Gastroesophageal sphincter (tissue), 4 donors: Measurements from ENCODE around the gene LRRC42. TPM values are rescaled to one million over a fixed set of nuclear protein-coding genes. Genes with fewer than 3 reads are reported as not detected.

ENCODE experiments used
- ATAC-seq: fragments of 150-250 bp; one replicate; pipeline ENCODE4 v1.9.1; 2016; ENCODE audit warnings: mild to moderate bottlenecking, moderate library complexity
- H3K27ac ChIP-seq, 4 donors: fragments of 200-600 bp; sonication (generic) in 3 of 4; 1 replicate in 3 of 4; 2 replicates in 1 of 4; pipeline ENCODE4 v1.5.1; 2016 to 2019
- H3K27me3 ChIP-seq: fragments of 200-600 bp; sonication (generic); one replicate; pipeline ENCODE4 v1.5.1; 2019
- H3K36me3 ChIP-seq, 2 donors: fragments of 200-600 bp; sonication (generic); one replicate each; pipeline ENCODE4 v1.5.1; 2019; ENCODE audit warnings: control low read depth in 1 of 2
- H3K4me1 ChIP-seq, 3 donors: fragments of 200-600 bp; sonication (generic); 1 replicate in 2 of 3; 2 replicates in 1 of 3; pipeline ENCODE4 v1.5.1; 2016 to 2019; ENCODE audit warnings: control low read depth in 2 of 3
- H3K4me3 ChIP-seq, 2 donors: fragments of 200-600 bp; sonication (generic); one replicate each; pipeline ENCODE4 v1.5.1; 2019; ENCODE audit warnings: mild to moderate bottlenecking in 1 of 2, moderate library complexity in 1 of 2
- H3K9me3 ChIP-seq, 3 donors: fragments of 200-600 bp; sonication (generic); one replicate each; pipeline ENCODE4 v1.5.1; 2017 to 2019; ENCODE audit warnings: control low read depth in 2 of 3
- EP300 ChIP-seq: sonication (generic); formaldehyde crosslinking; IDR thresholded peaks from one replicate; pipeline ENCODE4 v1.6.1; 2017; ENCODE audit warnings: antibody characterized with exemption, mild to moderate bottlenecking
- POLR2A ChIP-seq, 2 donors: fragments of 450-650 bp; IDR thresholded peaks; one replicate each; pipeline ENCODE4 v1.6.1; 2017; ENCODE audit warnings: antibody characterized with exemption in 2 of 2, mild to moderate bottlenecking in 2 of 2, moderate library complexity in 1 of 2
- POLR2AphosphoS5 ChIP-seq: sonication (generic); formaldehyde crosslinking; IDR thresholded peaks from one replicate; pipeline ENCODE4 v1.6.1; 2017; ENCODE audit warnings: antibody characterized with exemption
- WGBS, 2 donors: methylation state at CpG; one replicate each; pipeline ENCODE4 v1.1.5; 2018; ENCODE audit warnings: low coverage in 1 of 2; 5-methylcytosine and 5-hydroxymethylcytosine counted together
- total RNA-seq, 4 donors: library from RNA; depleted of rRNA; stranded (reverse); fragments of >200 nt; gene quantifications; one replicate each; pipeline ENCODE4 v1.1.0, GENCODE V29; 2016
- TF ChIP-seq, protein P1 (sequence below), 4 experiments: fragments of 200-600 bp in 2 of 4; fragments of 450-650 bp in 2 of 4; sonication (generic) in 1 of 4; IDR thresholded peaks; one replicate each; pipeline ENCODE4 v1.5.1; 2017 to 2019; ENCODE audit warnings: antibody characterized with exemption in 4 of 4, mild to moderate bottlenecking in 2 of 4, moderate library complexity in 2 of 4

The LRRC42 gene, protein sequence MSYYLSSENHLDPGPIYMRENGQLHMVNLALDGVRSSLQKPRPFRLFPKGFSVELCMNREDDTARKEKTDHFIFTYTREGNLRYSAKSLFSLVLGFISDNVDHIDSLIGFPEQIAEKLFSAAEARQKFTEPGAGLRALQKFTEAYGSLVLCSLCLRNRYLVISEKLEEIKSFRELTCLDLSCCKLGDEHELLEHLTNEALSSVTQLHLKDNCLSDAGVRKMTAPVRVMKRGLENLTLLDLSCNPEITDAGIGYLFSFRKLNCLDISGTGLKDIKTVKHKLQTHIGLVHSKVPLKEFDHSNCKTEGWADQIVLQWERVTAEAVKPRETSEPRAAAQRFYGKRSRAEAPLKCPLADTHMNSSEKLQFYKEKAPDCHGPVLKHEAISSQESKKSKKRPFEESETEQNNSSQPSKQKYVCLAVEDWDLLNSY
- total RNA-seq, result 10 to 100 TPM; 19.6 to 31.4 (median 23.9) TPM

DNA sequence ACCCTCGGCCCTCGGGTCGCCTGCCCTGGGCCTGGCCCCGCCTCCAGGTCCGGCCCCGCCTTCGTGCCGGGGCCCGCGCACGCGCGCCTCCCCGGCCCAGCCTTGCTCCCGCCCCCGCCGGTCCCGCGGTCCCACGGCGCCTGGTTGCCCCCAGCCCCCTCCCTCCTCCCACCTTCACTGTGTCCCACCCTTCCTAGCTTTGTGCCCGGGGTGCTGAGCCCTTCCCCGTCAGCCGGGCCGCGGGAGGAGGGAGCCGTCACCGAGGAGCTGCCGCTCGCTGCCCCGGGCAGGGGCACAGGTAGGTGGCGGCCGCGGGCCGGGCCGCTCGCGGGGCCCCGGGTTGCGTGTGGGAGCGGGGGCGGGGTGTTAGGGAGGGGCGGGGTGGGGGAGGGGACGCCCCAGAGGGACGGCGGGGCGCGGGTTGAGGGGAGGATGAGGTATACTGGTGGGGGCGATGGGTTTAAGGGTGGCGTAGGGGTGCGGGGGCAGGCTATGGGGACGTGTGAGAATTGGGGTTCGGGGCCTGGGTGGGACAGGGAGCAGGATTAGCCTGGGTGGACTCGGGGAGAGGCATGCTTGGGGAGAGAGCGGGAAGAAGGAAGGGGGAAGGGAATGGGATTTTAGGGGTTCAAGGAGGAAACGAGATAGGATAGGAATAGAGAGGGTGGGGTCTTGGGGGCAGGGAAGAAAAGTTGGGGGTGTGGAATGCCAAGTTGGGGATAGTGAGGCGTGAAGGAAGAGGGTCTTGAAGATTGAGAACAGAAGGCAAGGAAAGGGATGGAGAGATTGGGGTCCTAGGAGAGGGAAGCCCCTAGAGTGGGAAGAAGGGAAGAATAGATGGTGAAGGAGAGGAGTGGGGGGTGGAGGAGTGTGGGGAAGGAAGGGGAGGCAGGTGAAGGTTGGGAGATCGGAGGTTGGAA, at the start of gene LRRC42:
Gene LRRC42 (plus strand): TSS at position 99 of the 920 bp plus-strand sequence. CDS start 5,650 bp downstream, outside the sequence.
- Histone ChIP-seq H3K36me3 (peaks cover 0 to under 1% of the 10 kb centered on the region in 2 donors), H3K27me3 (no peaks in the 10 kb centered on the region), H3K27ac (peak within 1 kb of the TSS; percentile 51 to 98 (median 91)), H3K4me1 (peaks cover 0 to 72% (median 17%) of the 10 kb centered on the region in 3 donors), H3K9me3 (no peaks in the 10 kb centered on the region), H3K4me3 (peak within 1 kb of the TSS; percentile 69 to 82)
- ATAC-seq, result peak; percentile 90
- TF ChIP-seq, protein P1, sequence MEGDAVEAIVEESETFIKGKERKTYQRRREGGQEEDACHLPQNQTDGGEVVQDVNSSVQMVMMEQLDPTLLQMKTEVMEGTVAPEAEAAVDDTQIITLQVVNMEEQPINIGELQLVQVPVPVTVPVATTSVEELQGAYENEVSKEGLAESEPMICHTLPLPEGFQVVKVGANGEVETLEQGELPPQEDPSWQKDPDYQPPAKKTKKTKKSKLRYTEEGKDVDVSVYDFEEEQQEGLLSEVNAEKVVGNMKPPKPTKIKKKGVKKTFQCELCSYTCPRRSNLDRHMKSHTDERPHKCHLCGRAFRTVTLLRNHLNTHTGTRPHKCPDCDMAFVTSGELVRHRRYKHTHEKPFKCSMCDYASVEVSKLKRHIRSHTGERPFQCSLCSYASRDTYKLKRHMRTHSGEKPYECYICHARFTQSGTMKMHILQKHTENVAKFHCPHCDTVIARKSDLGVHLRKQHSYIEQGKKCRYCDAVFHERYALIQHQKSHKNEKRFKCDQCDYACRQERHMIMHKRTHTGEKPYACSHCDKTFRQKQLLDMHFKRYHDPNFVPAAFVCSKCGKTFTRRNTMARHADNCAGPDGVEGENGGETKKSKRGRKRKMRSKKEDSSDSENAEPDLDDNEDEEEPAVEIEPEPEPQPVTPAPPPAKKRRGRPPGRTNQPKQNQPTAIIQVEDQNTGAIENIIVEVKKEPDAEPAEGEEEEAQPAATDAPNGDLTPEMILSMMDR (IDR thresholded peaks at IDR 0.05), result peak in 2 of 4 experiments; percentile 34 to 77
- peak in 1 of 2 donors; percentile 28 for TF ChIP-seq POLR2A (IDR thresholded peaks at IDR 0.05)
- no peak for TF ChIP-seq POLR2AphosphoS5
- WGBS, 2 donors, result 3 to 5% methylated on average over 3 to 15 of the region's 58 CpGs

DNA sequence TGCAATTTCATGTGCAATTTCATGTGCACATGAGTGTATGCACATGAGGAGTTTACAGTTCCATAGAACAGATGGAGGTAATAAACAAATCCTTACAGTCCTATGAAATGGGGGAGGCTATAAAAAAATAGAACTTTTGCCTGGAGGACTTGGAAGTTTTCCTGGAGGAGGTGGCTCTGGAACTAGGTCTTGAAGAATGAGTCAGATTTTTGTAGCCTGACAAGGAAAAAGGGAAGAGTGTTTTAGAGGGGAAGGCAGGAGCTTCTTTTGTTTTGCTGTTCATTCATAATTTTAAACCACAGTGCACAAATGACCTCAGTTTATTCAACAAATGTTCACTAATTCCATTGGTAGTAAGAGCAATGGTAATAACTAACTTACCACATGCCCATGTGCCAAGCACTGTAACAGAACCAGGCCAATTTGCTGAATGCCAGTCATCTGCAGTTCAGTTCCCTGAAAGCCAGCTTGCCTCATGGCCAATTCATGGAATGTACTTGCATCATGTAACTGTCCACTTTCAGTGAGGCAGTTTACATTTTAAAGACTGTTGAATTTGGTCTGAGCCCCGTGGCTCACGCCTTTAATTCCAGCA, 49.4 kb upstream of the LRRC42 start:
- no peak overlapping the region for H3K4me3 ChIP-seq
- H3K9me3 ChIP-seq, result no peaks in the 10 kb centered on the region
- H3K36me3 ChIP-seq, result no peaks in the 10 kb centered on the region
- peaks cover 6 to 50% (median 17%) of the 10 kb centered on the region in 3 donors for H3K4me1 ChIP-seq
- peak; percentile 80 for ATAC-seq
- peak; percentile 96 for TF ChIP-seq POLR2AphosphoS5
- TF ChIP-seq, protein P1 (IDR thresholded peaks at IDR 0.05), result no peak
- no peaks in the 10 kb centered on the region for H3K27me3 ChIP-seq
- peak overlapping the region; percentile 58 to 80 (median 70) for H3K27ac ChIP-seq
- WGBS, 2 donors, result no CpG with 5 or more reads among the region's 2 CpGs

DNA sequence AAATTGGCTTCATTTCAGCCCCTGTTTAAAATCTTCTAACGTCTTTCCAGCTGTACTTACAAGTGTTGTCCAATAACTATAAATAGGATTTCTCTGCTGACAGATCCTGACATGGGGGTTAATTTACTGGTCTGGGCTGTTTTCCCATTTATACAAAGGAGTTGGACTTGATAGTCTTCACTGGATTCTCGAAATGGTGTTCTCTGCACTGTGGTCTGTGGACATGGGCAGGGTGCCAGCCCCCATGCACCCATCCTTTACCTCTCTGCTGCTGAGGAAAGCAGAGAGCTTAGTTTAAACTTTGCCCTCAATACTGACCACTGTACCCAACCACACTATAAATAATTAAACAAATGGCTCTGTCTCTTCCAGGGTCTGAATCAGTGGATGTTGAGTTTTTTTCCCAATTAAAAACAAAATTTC, 46.9 kb upstream of the LRRC42 start:
- Histone ChIP-seq H3K36me3 (no peaks in the 10 kb centered on the region), H3K27me3 (no peaks in the 10 kb centered on the region), H3K4me3 (no peak overlapping the region), H3K27ac (peak overlapping the region in 3 of 4 donors; percentile 61 to 80 (median 75)), H3K9me3 (no peaks in the 10 kb centered on the region), H3K4me1 (peaks cover 6 to 50% (median 17%) of the 10 kb centered on the region in 3 donors)
- WGBS, 2 donors, result 0% methylated on average over 2 of the region's 2 CpGs
- TF ChIP-seq EP300, result no peak
- TF ChIP-seq POLR2AphosphoS5, result peak; percentile 40
- ATAC-seq, result no peak

DNA sequence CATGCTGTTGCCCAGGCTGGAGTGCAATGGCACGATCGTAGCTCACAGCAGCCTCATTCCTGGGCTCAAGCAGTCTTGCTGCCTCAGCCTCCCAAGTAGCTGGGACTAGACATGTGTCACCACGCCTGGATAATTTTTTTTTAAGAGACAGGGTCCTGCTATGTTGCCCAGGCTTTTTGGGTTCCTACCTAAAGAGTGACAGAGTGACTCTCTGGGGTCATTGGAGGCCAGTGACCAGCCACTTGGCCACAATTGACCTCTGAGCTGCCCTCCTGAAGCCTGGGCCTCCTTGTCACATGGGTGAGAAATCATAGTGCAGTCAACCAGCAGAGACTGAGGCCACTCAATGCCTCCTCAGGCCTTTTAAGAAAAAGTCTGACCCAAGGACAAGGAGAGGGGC, 46.4 kb upstream of the LRRC42 start:
- 75 to 88% methylated on average over 2 of the region's 3 CpGs for WGBS, 2 donors
- peak overlapping the region in 2 of 4 donors; percentile 75 to 80 for H3K27ac ChIP-seq
- no peak overlapping the region for H3K4me3 ChIP-seq
- H3K27me3 ChIP-seq, result no peaks in the 10 kb centered on the region
- H3K4me1 ChIP-seq, result peaks cover 6 to 50% (median 17%) of the 10 kb centered on the region in 3 donors
- H3K9me3 ChIP-seq, result no peaks in the 10 kb centered on the region
- no peak for ATAC-seq
- H3K36me3 ChIP-seq, result no peaks in the 10 kb centered on the region
- TF ChIP-seq, protein P1 (IDR thresholded peaks at IDR 0.05), result no peak
- no peak for TF ChIP-seq POLR2A (IDR thresholded peaks at IDR 0.05)
- TF ChIP-seq EP300, result no peak
- no peak for TF ChIP-seq POLR2AphosphoS5
